GM19025 (cell line): Measurements from ENCODE around the gene CALML5.

Experiments
- ATAC-seq: cut with Tn5 transposase; IDR thresholded peaks from one replicate; pipeline ENCODE4 v1.9.1; 2021; ENCODE audit warnings: mild to moderate bottlenecking, low read depth, moderate library complexity; ENCODE audit not compliant: unreplicated experiment

CALML5 gene

GRCh38 chr10:5503477-5503835 is 4.1 kb upstream of the CALML5 start:
- no peak for ATAC-seq

GRCh38 chr10:5502571-5503476 is 3.5 kb upstream of the CALML5 start:
- no peak for ATAC-seq

DNA sequence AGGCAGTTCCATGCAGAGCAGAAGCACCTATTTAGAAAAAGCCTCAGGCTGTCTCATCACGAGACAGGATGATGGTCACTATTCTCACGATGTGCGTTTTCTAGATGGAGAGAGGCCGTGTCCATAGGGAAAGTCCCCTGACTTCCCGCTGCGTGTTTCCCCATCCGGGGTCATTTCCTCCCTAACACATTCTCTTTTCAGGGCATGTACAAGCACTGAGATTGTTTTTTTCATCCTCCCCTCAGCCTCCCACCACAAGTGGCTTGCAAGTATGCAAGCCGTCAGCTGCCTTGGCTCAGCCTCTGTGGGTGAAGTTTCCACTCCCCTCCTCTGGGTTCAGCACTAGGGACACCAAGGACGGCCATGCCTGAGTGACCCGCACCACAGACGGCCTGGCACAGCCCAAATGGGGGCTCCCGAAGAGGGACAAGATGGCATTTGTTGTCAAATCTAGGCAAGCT is 2.7 kb upstream of the CALML5 start:
- no peak for ATAC-seq

DNA sequence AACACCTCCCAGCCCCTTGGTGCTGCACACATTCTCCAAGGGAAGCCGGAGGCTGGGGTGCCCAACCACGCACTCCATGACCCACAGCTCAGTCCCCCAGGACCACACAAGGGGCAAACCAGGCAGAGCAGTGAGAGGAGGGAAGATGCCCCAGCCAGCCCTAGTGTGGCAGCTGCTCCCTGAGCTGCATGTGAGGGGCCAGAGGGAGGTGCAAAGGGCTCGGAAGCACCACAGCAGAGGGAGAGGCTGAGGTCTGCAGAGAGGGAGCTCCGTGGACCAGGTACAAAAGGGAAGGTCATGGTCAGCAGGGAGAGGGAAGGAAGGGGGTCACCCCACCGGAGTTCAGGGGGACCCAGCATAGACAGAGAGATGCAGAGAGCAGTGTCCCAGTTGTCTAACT is 1.5 kb upstream of the CALML5 start:
- ATAC-seq, result no peak

DNA sequence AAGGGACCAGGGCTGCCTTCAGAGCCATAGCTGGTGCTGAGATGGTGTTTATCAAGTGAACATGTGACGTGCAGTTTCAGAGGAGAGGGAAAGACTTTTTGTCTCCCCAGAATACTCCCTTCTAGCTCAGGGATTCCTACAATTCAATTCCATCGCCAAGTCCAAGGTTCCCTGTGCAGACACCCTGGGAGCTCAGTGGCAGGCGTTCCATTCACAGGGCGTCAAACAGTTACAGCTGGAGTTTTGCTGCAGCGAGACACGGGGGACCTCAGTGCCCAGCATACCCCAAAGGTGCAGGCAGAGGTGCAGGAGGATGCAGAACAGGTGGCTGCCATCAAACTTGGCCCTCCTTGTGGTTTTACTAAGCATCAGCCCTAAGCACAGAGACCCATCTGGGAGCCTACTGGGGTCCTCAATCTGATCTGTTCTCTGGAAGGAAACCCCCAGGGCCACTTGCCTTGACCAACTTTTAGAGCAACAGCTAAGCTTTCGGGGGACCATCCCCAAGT is 846 bp upstream of the CALML5 start:
- no peak for ATAC-seq

DNA sequence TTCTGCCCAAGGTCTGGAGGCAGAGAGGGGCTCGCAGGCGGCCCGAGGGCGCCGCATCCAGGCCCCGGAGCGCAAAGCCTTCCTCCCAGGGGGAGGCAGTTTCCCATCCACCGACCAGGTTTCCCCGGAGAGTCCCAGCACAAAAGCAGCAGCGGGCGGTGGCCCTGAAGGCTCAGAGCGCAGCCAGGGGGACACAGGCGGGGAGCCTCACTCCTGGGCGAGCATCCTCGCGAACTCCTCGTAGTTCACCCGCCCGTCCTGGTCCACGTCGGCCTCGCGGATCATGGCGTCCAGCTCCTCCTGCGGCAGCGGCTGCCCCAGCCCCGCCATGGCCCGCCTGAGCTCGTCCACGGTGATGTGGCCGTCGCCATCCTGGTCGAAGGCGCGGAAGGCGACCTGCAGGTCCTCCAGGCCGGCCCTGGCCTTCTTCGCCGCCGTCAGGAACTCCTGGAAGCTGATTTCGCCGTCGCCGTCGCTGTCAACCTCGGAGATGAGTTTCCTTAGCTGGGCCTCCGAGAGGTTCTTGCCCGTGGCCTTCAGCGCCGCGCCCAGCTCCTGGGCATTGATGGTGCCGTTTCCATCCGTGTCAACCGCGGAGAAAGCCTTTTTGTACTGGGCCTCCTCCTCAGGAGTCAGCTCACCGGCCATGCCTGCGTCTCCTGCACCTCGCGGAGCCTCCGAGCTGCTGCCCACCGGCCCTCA is 428 bp downstream of the CALML5 start:
- no peak for ATAC-seq

GRCh38 chr10:5497948-5498730 is 1.2 kb downstream of the CALML5 start:
- no peak for ATAC-seq

- no peak for ATAC-seq
Observed at GRCh38 chr10:5497289-5497688, 2.1 kb downstream of the CALML5 start.

GRCh38 chr10:5496261-5497250 is 2.8 kb downstream of the CALML5 start:
- no peak for ATAC-seq

GRCh38 chr10:5494611-5495010 is 4.8 kb downstream of the CALML5 start:
- ATAC-seq, result no peak

- ATAC-seq, result no peak
Observed at GRCh38 chr10:5493691-5494090, 5.7 kb downstream of the CALML5 start.

DNA sequence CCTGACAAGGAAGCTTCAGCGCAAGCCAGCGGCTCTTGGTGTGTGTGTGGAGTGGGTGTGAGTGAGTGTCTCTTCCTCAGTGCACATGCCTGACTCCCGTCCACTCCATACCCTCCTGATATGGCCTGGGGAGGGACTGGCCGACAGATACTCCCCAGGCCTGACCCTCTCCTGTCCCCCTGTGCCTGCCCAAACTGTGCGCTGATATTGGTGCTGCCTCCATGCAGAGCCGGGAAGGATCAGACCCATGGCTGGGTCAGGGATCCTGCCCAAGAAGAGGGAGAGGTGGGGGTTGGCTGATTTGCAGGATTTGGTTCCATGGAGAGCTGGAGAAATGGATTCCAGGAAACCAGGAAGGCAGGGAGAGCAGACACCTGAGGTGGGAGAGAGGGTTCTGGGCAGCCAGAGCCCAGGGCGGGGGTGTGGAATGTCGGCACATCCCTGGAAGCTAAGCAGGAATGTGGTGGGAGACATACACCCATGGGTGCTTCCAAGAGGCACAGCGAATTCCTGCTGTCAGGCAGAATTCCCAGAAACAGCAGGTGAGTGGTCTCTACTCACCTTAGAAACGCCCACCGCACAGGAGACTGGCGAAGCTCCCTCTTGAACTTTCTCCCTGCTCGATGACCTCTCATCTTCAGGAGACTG is 6.3 kb downstream of the CALML5 start:
- ATAC-seq, result no peak

DNA sequence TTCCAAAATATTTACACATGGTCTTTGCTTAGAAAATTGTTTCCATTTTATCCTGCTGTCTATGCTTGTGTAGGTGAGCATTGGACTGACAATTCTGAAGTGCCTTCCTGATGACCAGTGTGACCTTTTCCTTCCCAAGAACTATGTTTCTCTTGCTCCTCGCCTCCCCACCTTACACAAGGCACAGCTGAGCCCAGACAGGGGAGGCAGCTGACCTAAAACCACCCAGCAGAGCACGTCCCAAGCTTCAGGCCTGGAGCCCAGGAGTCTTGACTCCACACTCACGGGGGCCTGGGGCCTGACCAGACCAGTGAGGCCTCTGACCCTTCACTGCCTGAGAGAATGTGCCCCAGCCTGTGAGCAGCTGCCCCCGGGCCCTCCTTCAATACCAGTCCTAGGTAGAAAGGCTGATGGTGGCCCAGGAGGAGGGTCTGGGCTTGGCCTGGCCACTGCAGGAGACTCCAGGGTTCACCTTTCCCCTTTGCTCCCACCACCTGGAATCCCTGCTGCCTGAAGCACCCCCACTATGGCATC is 7.0 kb downstream of the CALML5 start:
- ATAC-seq, result no peak

GRCh38 chr10:5491477-5491876 is 7.9 kb downstream of the CALML5 start:
- ATAC-seq, result no peak

GRCh38 chr10:5490698-5491464 is 8.5 kb downstream of the CALML5 start:
- ATAC-seq, result no peak

GRCh38 chr10:5490032-5490431 is 9.3 kb downstream of the CALML5 start:
- ATAC-seq, result no peak

GRCh38 chr10:5488272-5489161 is 10.9 kb downstream of the CALML5 start:
- no peak for ATAC-seq
